GM18511 (cell line): ENCODE data around the gene STEAP1B.

ENCODE experiments used
- ATAC-seq: cut with Tn5 transposase; IDR thresholded peaks from one replicate; pipeline ENCODE4 v1.9.1; 2021; ENCODE audit warnings: mild to moderate bottlenecking, moderate library complexity; ENCODE audit not compliant: unreplicated experiment

Gene STEAP1B

GRCh38 chr7:22377703-22378102, 122.3 kb downstream of the STEAP1B start:
- no peak for ATAC-seq

GRCh38 chr7:22375359-22376048, 124.5 kb downstream of the STEAP1B start:
- ATAC-seq, result no peak

GRCh38 chr7:22373911-22374310, 126.1 kb downstream of the STEAP1B start:
- no peak for ATAC-seq

- no peak for ATAC-seq
These were observed 126.6 kb downstream of the STEAP1B start for GRCh38 chr7:22373388-22373787.

GRCh38 chr7:22372863-22373262, 127.1 kb downstream of the STEAP1B start:
- ATAC-seq, result no peak

GRCh38 chr7:22371878-22372277, 128.1 kb downstream of the STEAP1B start:
- ATAC-seq, result no peak
